GM23338 (cell line): ENCODE data around the gene VAMP2. TPM values are rescaled to one million over a fixed set of nuclear protein-coding genes. Genes with fewer than 3 reads are reported as not detected.

Experiments
- ATAC-seq: fragments of 200-7000 bp; cut with Tn5 transposase; 3 replicates; pipeline ENCODE4 v1.9.1; 2020
- DNase-seq: peaks from one replicate; pipeline ENCODE4 v3.0.0-alpha.2; 2015; ENCODE audit warnings: low spot score
- H2AFZ ChIP-seq: fragments of 200-600 bp; sonication (generic); 2 replicates; pipeline ENCODE4 v1.8.0; 2016; ENCODE audit warnings: antibody characterized with exemption, mild to moderate bottlenecking, moderate library complexity
- H3F3A ChIP-seq: fragments of 200-600 bp; sonication (generic); replicated peaks from 2 replicates; pipeline ENCODE4 v1.8.0; 2017; ENCODE audit warnings: antibody characterized with exemption, mixed run types, low read depth
- H3K27ac ChIP-seq: fragments of 200-600 bp; sonication (generic); 2 replicates; pipeline ENCODE4 v1.6.1; 2016; ENCODE audit warnings: low read depth
- H3K27me3 ChIP-seq: fragments of 200-600 bp; sonication (generic); 2 replicates; pipeline ENCODE4 v1.8.0; 2016; ENCODE audit warnings: mild to moderate bottlenecking, mixed run types, moderate library complexity; ENCODE audit not compliant: insufficient read depth
- H3K36me3 ChIP-seq: fragments of 200-600 bp; sonication (generic); 2 replicates; pipeline ENCODE4 v1.8.0; 2016; ENCODE audit warnings: mild to moderate bottlenecking; ENCODE audit not compliant: insufficient read depth
- H3K4me1 ChIP-seq: fragments of 200-600 bp; sonication (generic); 2 replicates; pipeline ENCODE4 v1.8.0; 2016; ENCODE audit warnings: mild to moderate bottlenecking, moderate library complexity; ENCODE audit not compliant: insufficient read depth
- H3K4me2 ChIP-seq: fragments of 200-600 bp; sonication (generic); 2 replicates; pipeline ENCODE4 v1.7.1; 2017; ENCODE audit warnings: mixed run types
- H3K4me3 ChIP-seq: fragments of 200-600 bp; sonication (generic); 2 replicates; pipeline ENCODE4 v1.6.1; 2016; ENCODE audit warnings: mixed run types
- H3K79me2 ChIP-seq: fragments of 200-600 bp; sonication (generic); replicated peaks from 2 replicates; pipeline ENCODE4 v1.8.0; 2017; ENCODE audit warnings: mild to moderate bottlenecking; ENCODE audit not compliant: insufficient read depth
- H3K9me2 ChIP-seq: fragments of 200-600 bp; sonication (generic); 2 replicates; pipeline ENCODE4 v1.8.0; 2017; ENCODE audit not compliant: insufficient read depth
- H4K20me1 ChIP-seq: fragments of 200-600 bp; sonication (generic); replicated peaks from 2 replicates; pipeline ENCODE4 v1.8.0; 2017; ENCODE audit warnings: mild to moderate bottlenecking; ENCODE audit not compliant: insufficient read depth
- H3K27ac Mint-ChIP-seq: 2 replicates; pipeline ENCODE4 v1.8.0; 2020; ENCODE audit warnings: inconsistent platforms, mild to moderate bottlenecking, moderate library complexity, mixed read lengths
- H3K27me3 Mint-ChIP-seq: 3 replicates; pipeline ENCODE4 v1.8.0; 2022; ENCODE audit warnings: low read depth, mild to moderate bottlenecking, moderate library complexity, mixed read lengths, inconsistent platforms; ENCODE audit not compliant: insufficient read depth, poor library complexity
- H3K36me3 Mint-ChIP-seq: 3 replicates; pipeline ENCODE4 v1.8.0; 2021; ENCODE audit warnings: low read depth, mild to moderate bottlenecking, inconsistent platforms, moderate library complexity, mixed read lengths
- H3K4me1 Mint-ChIP-seq: 3 replicates; pipeline ENCODE4 v1.8.0; 2020; ENCODE audit warnings: mild to moderate bottlenecking, inconsistent platforms, mixed read lengths
- H3K4me3 Mint-ChIP-seq: 3 replicates; pipeline ENCODE4 v1.8.0; 2021; ENCODE audit warnings: moderate library complexity, mild to moderate bottlenecking, inconsistent platforms, mixed read lengths
- H3K9me3 Mint-ChIP-seq: 3 replicates; pipeline ENCODE4 v1.8.0; 2020; ENCODE audit warnings: moderate library complexity, mild to moderate bottlenecking, inconsistent platforms, mixed read lengths
- CREB1 ChIP-seq: fragments of 250-450 bp; sonication (Bioruptor Pico); IDR thresholded peaks from 2 replicates; pipeline ENCODE4 v1.5.0; 2020; ENCODE audit warnings: low read depth, mild to moderate bottlenecking, moderate library complexity
- CTCF ChIP-seq, 2 experiments: fragments of 200-600 bp in 1 of 2; sonication (generic) in 1 of 2; conservative IDR thresholded peaks; 2 replicates each; pipeline versions ENCODE4 v1.5.1 to v1.6.1; 2016 to 2017; ENCODE audit warnings: antibody characterized with exemption in 2 of 2, low read depth in 2 of 2, mild to moderate bottlenecking in 2 of 2, moderate library complexity in 1 of 2
- ETS1 ChIP-seq: IDR thresholded peaks from 2 replicates; pipeline ENCODE4 v1.6.1; 2016; ENCODE audit warnings: antibody characterized with exemption
- EZH2 ChIP-seq: fragments of 200-600 bp; sonication (generic); IDR thresholded peaks from one replicate; pipeline ENCODE4 v1.8.0; 2017; ENCODE audit warnings: antibody characterized with exemption, mild to moderate bottlenecking, low read depth; ENCODE audit not compliant: unreplicated experiment
- EZH2phosphoT487 ChIP-seq: fragments of 200-600 bp; sonication (generic); IDR thresholded peaks from one replicate; pipeline ENCODE4 v1.8.1; 2018; ENCODE audit warnings: antibody characterized with exemption; ENCODE audit not compliant: unreplicated experiment
- NANOG ChIP-seq: IDR thresholded peaks from 2 replicates; pipeline ENCODE4 v1.6.1; 2016; ENCODE audit warnings: antibody characterized with exemption, borderline replicate concordance
- POLR2AphosphoS5 ChIP-seq: IDR thresholded peaks from 2 replicates; pipeline ENCODE4 v1.6.1; 2016; ENCODE audit warnings: antibody characterized with exemption, low read depth
- REST ChIP-seq: IDR thresholded peaks from one replicate; pipeline ENCODE4 v1.6.1; 2018; ENCODE audit warnings: antibody characterized with exemption; ENCODE audit not compliant: unreplicated experiment
- ZNF114 ChIP-seq: fragments of 250-450 bp; sonication (Bioruptor Pico); IDR thresholded peaks from 2 replicates; pipeline ENCODE4 v1.5.0; 2020; ENCODE audit warnings: mild to moderate bottlenecking, moderate library complexity
- ZNF331 ChIP-seq: fragments of 250-450 bp; sonication (Bioruptor Pico); IDR thresholded peaks from 2 replicates; pipeline ENCODE4 v1.5.0; 2020; ENCODE audit warnings: low read depth, mild to moderate bottlenecking, moderate library complexity
- polyA plus RNA-seq: library from polyadenylated mRNA; unstranded; fragments of >200 nt; fragmentation: Nextera tagmentation; extraction: Ambion mirVana; gene quantifications from 2 replicates; pipeline ENCODE4 v1.2.1, GENCODE V29; 2016
- total RNA-seq: library from RNA; depleted of rRNA; stranded (reverse); fragments of >200 nt; shearing (Covaris generic); gene quantifications from 2 replicates; pipeline ENCODE4 v1.2.3, GENCODE V29; 2014

VAMP2 gene
- total and polyA plus RNA-seq, 2 experiments from 2014 or later = 6.9 to 32.3 TPM

- H3K4me3 Mint-ChIP-seq = peak within 1 kb of the TSS; percentile 93
- peaks cover 29% of the 10 kb centered on the region for H3K27me3 Mint-ChIP-seq
- Histone ChIP-seq H4K20me1 (no peaks in the 10 kb centered on the region), H3F3A (peaks cover 8% of the 10 kb centered on the region), H3K4me1 (peaks cover 19% of the 10 kb centered on the region), H3K27ac (peak within 1 kb of the TSS; percentile 45; the same call in 1 of the 2 replicates), H3K4me2 (peak within 1 kb of the TSS; percentile 91), H3K79me2 (no peaks in the 10 kb centered on the region), H3K9me2 (no peaks in the 10 kb centered on the region), H3K27me3 (no peaks in the 10 kb centered on the region), H3K36me3 (no peaks in the 10 kb centered on the region), H3K4me3 (peak within 1 kb of the TSS; percentile 58), H2AFZ (peak within 1 kb of the TSS; percentile 94)
- peak; percentile 98 for DNase-seq
- H3K4me1 Mint-ChIP-seq = peaks cover 28% of the 10 kb centered on the region
- peak; percentile 43; the same call in 1 of the 2 replicates for TF ChIP-seq CREB1 (CRISPR knock-in tag)
- no peak for TF ChIP-seq ZNF331 (CRISPR knock-in tag)
- peak; percentile 70 for TF ChIP-seq POLR2AphosphoS5
- ATAC-seq = peak; percentile 78
- no peaks in the 10 kb centered on the region; the same call in 2 of the 3 replicates for H3K36me3 Mint-ChIP-seq
- no peaks in the 10 kb centered on the region for H3K9me3 Mint-ChIP-seq
- H3K27ac Mint-ChIP-seq = peak within 1 kb of the TSS; percentile 90
These were observed 13.6 kb upstream of the VAMP2 start, which contains the start of gene TMEM107 for GRCh38 chr17:8176197-8176940. Gene TMEM107 (minus strand): TSS chr17:8176380. CDS start chr17:8176286, 94 bp downstream.

- peaks cover 28% of the 10 kb centered on the region for H3K4me1 Mint-ChIP-seq
- ATAC-seq (peak; percentile 12), DNase-seq (no peak)
- Histone ChIP-seq H3K4me3 (peak overlapping the region; percentile 58), H3K9me2 (no peaks in the 10 kb centered on the region), H3K79me2 (no peaks in the 10 kb centered on the region), H3K27ac (no peak overlapping the region), H3K27me3 (no peaks in the 10 kb centered on the region), H3K36me3 (no peaks in the 10 kb centered on the region), H3K4me1 (peaks cover 19% of the 10 kb centered on the region), H2AFZ (peak overlapping the region; percentile 45), H4K20me1 (no peaks in the 10 kb centered on the region), H3K4me2 (peak overlapping the region; percentile 91), H3F3A (peaks cover 8% of the 10 kb centered on the region)
- no peaks in the 10 kb centered on the region; the same call in 2 of the 3 replicates for H3K36me3 Mint-ChIP-seq
- H3K9me3 Mint-ChIP-seq = no peaks in the 10 kb centered on the region
- peak overlapping the region; percentile 93 for H3K4me3 Mint-ChIP-seq
- H3K27me3 Mint-ChIP-seq = peaks cover 29% of the 10 kb centered on the region
- TF ChIP-seq POLR2AphosphoS5 (no peak), NANOG (no peak), ZNF331 (CRISPR knock-in tag) (no peak), EZH2phosphoT487 (no peak)
- H3K27ac Mint-ChIP-seq = peak overlapping the region; percentile 90
These were observed 13.0 kb upstream of the VAMP2 start for GRCh38 chr17:8175795-8176196.

GRCh38 chr17:8173871-8174322 is 11.1 kb upstream of the VAMP2 start:
- peak overlapping the region; percentile 49 for H3K4me3 ChIP-seq
- H3K27ac ChIP-seq = peak overlapping the region; percentile 85
- H3K27ac Mint-ChIP-seq = peak overlapping the region; percentile 100
- H3K4me1 Mint-ChIP-seq = peaks cover 28% of the 10 kb centered on the region
- H2AFZ ChIP-seq = peak overlapping the region; percentile 0; the same call in 1 of the 2 replicates
- H3K9me2 ChIP-seq = no peaks in the 10 kb centered on the region
- peak overlapping the region; percentile 83 for H3K4me3 Mint-ChIP-seq
- H3K9me3 Mint-ChIP-seq = no peaks in the 10 kb centered on the region
- no peaks in the 10 kb centered on the region; the same call in 2 of the 3 replicates for H3K36me3 Mint-ChIP-seq
- no peaks in the 10 kb centered on the region for H3K79me2 ChIP-seq
- no peaks in the 10 kb centered on the region for H4K20me1 ChIP-seq
- H3K36me3 ChIP-seq = no peaks in the 10 kb centered on the region
- H3K27me3 ChIP-seq = no peaks in the 10 kb centered on the region
- DNase-seq = peak; percentile 69
- H3K4me1 ChIP-seq = peaks cover 19% of the 10 kb centered on the region
- peak; percentile 13 for ATAC-seq
- H3K4me2 ChIP-seq = peak overlapping the region; percentile 71
- TF ChIP-seq POLR2AphosphoS5 = no peak
- TF ChIP-seq EZH2 = no peak
- no peak for TF ChIP-seq ZNF114 (CRISPR knock-in tag)
- no peak for TF ChIP-seq REST
- TF ChIP-seq ETS1 = no peak
- TF ChIP-seq CTCF (conservative IDR thresholded peaks at IDR 0.05; ENCODE audit: low read depth in 2 of 2) = no peak
- H3K27me3 Mint-ChIP-seq = peaks cover 27% of the 10 kb centered on the region
- H3F3A ChIP-seq = peaks cover 8% of the 10 kb centered on the region
